ENCODE data around the gene TTC39B. TPM values are rescaled to one million over a fixed set of nuclear protein-coding genes. Genes with fewer than 3 reads are reported as not detected.
A peak's percentile ranks its signal among the peaks of the same experiment; 100 is the strongest.

Gene TTC39B
- total RNA-seq, 1 donor from 2014 or later = 6.6 TPM

DNA sequence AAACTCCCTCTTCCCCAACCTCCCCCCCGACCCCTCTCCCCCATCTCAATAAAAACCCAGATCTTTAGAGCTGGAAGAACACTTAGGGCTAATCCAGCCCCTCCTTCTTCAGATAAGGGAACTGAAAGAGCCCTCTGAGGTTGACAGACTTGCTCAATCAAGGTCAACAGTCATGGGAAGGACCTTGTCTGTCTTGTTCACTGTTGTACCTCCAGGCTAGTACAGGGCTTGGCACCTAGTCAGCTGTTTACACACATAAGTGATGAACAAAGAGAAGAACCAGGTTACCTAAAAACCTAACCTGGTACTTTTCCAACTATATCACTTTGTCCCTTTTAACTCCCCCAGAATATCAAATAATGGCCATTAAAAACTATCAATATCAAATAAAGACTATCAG, 2.4 kb downstream of the TTC39B start:
- peak overlapping the region; percentile 0 for H3K4me3 Mint-ChIP-seq (ENCODE audit: low read depth)
- TF ChIP-seq, protein P1, sequence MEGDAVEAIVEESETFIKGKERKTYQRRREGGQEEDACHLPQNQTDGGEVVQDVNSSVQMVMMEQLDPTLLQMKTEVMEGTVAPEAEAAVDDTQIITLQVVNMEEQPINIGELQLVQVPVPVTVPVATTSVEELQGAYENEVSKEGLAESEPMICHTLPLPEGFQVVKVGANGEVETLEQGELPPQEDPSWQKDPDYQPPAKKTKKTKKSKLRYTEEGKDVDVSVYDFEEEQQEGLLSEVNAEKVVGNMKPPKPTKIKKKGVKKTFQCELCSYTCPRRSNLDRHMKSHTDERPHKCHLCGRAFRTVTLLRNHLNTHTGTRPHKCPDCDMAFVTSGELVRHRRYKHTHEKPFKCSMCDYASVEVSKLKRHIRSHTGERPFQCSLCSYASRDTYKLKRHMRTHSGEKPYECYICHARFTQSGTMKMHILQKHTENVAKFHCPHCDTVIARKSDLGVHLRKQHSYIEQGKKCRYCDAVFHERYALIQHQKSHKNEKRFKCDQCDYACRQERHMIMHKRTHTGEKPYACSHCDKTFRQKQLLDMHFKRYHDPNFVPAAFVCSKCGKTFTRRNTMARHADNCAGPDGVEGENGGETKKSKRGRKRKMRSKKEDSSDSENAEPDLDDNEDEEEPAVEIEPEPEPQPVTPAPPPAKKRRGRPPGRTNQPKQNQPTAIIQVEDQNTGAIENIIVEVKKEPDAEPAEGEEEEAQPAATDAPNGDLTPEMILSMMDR (IDR thresholded peaks at IDR 0.05; ENCODE audit: unreplicated experiment) = no peak
- no peaks in the 10 kb centered on the region for H3K9me3 Mint-ChIP-seq (ENCODE audit: low read depth)
- no peaks in the 10 kb centered on the region for H3K27me3 Mint-ChIP-seq
- peaks cover 3% of the 10 kb centered on the region for H3K36me3 Mint-ChIP-seq (ENCODE audit: insufficient read depth)
- DNase-seq (ENCODE audit: low spot score, unreplicated experiment) = no peak
- no peak overlapping the region for H3K27ac Mint-ChIP-seq
- peaks cover 16% of the 10 kb centered on the region for H3K4me1 Mint-ChIP-seq (ENCODE audit: low read depth)

DNA sequence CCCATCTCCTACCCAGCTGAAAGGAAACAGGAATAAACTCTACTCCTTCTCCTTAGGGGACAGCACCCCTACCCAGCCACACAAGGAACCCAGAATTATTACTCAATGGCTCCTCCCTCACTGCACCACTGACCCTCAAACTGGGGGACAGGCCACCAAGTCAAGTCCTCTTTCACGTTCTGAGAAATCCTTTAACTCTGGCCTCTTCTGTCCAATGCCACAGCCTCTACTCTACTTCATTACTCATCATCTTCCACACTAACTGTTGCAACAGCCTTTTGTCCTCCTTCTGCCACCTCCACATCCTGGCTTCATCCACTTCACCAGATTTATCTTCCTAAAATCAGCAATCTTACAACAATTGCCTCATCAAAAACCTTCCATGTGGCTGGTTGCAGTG, 6.8 kb downstream of the TTC39B start:
- TF ChIP-seq, protein P1 (IDR thresholded peaks at IDR 0.05; ENCODE audit: unreplicated experiment) = no peak
- peaks cover 8% of the 10 kb centered on the region for H3K4me1 Mint-ChIP-seq (ENCODE audit: low read depth)
- peaks cover 11% of the 10 kb centered on the region for H3K9me3 Mint-ChIP-seq (ENCODE audit: low read depth)
- no peaks in the 10 kb centered on the region for H3K27me3 Mint-ChIP-seq
- H3K27ac Mint-ChIP-seq = peak overlapping the region; percentile 43
- H3K36me3 Mint-ChIP-seq (ENCODE audit: insufficient read depth) = peaks cover 17% of the 10 kb centered on the region
- no peak overlapping the region for H3K4me3 Mint-ChIP-seq (ENCODE audit: low read depth)
- no peak for DNase-seq (ENCODE audit: low spot score, unreplicated experiment)

- H3K27ac Mint-ChIP-seq = no peak overlapping the region
- H3K9me3 Mint-ChIP-seq (ENCODE audit: low read depth) = peaks cover 11% of the 10 kb centered on the region
- H3K4me3 Mint-ChIP-seq (ENCODE audit: low read depth) = no peak overlapping the region
- H3K4me1 Mint-ChIP-seq (ENCODE audit: low read depth) = peaks cover 4% of the 10 kb centered on the region
- peaks cover 17% of the 10 kb centered on the region for H3K36me3 Mint-ChIP-seq (ENCODE audit: insufficient read depth)
- TF ChIP-seq, protein P1 (IDR thresholded peaks at IDR 0.05; ENCODE audit: unreplicated experiment) = no peak
- H3K27me3 Mint-ChIP-seq = no peaks in the 10 kb centered on the region
- no peak for DNase-seq (ENCODE audit: low spot score, unreplicated experiment)
Measured at GRCh38 chr9:15299374-15299939, 7.6 kb downstream of the TTC39B start.

GRCh38 chr9:15298362-15298761, 8.7 kb downstream of the TTC39B start:
- no peak overlapping the region for H3K4me3 Mint-ChIP-seq (ENCODE audit: low read depth)
- DNase-seq (ENCODE audit: low spot score, unreplicated experiment) = no peak
- H3K27me3 Mint-ChIP-seq = no peaks in the 10 kb centered on the region
- peaks cover 17% of the 10 kb centered on the region for H3K36me3 Mint-ChIP-seq (ENCODE audit: insufficient read depth)
- no peak overlapping the region for H3K27ac Mint-ChIP-seq
- H3K9me3 Mint-ChIP-seq (ENCODE audit: low read depth) = peaks cover 11% of the 10 kb centered on the region
- peaks cover 8% of the 10 kb centered on the region for H3K4me1 Mint-ChIP-seq (ENCODE audit: low read depth)
- TF ChIP-seq, protein P1 (IDR thresholded peaks at IDR 0.05; ENCODE audit: unreplicated experiment) = no peak

DNA sequence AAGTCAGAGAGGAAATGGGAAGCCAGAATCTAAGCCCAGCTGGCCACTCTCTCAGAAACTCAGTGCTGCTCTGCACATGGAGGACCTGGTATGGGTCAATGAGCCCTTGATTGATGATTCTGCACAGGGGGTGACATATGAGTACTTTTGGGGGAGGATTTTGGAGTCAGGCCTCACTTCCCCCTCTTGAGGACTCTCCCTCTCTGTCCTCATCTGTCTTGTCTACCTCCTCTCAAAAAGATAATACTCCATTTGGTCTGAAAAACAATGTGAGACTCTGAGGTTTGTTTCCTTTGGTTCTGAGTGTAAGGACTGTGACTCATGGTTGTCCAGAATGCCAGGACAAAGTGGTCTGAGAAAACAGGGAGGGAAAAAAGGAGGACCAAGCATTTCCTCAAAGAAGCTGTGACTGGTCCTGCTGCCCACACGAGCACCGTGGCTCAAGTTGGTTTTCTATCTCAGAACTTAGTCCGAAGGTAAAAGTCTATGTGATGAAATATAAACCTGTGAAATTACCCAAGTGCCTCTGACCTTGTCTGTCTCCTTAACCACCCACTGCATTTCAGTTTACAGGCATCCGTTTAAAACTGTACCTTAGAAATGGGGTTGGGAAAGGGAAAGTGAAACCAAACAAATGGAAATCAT, 11.1 kb downstream of the TTC39B start:
- DNase-seq (ENCODE audit: low spot score, unreplicated experiment) = no peak
- Mint-ChIP-seq H3K4me3 (ENCODE audit: low read depth) (no peak overlapping the region), H3K36me3 (ENCODE audit: insufficient read depth) (peaks cover 17% of the 10 kb centered on the region), H3K27ac (no peak overlapping the region), H3K9me3 (ENCODE audit: low read depth) (peaks cover 11% of the 10 kb centered on the region), H3K27me3 (no peaks in the 10 kb centered on the region), H3K4me1 (ENCODE audit: low read depth) (peaks cover 8% of the 10 kb centered on the region)
- TF ChIP-seq, protein P1 (IDR thresholded peaks at IDR 0.05; ENCODE audit: unreplicated experiment) = no peak

Data from progenitor cell of endocrine pancreas (in vitro differentiated cells).